Fibroblast of villous mesenchyme (primary cell): ENCODE measurements around the gene DNAJB12. TPM values are rescaled to one million over a fixed set of nuclear protein-coding genes. Genes with fewer than 3 reads are reported as not detected.
A peak's percentile ranks its signal among the peaks of the same experiment; 100 is the strongest.

Experiments
- DNase-seq: peaks from one replicate; pipeline ENCODE4 v3.0.0-alpha.2; 2010; ENCODE audit warnings: low read depth
- H3K4me3 ChIP-seq: 2 replicates; pipeline ENCODE4 v1.5.1; 2011; ENCODE audit warnings: low read depth, mild to moderate bottlenecking, low read length
- CTCF ChIP-seq: IDR thresholded peaks from 2 replicates; pipeline ENCODE4 v1.5.1; 2012; ENCODE audit warnings: low read depth, mild to moderate bottlenecking, low read length; ENCODE audit not compliant: insufficient read depth
- total RNA-seq: library from RNA; depleted of rRNA; stranded (reverse); fragments of >200 nt; gene quantifications from 2 replicates; pipeline ENCODE4 v1.2.3, GENCODE V29; 2012

Gene DNAJB12
- total RNA-seq, 1 donor: 32.8 TPM

- no peak for TF ChIP-seq CTCF
- no peak for DNase-seq
- H3K4me3 ChIP-seq: no peak overlapping the region
Observed at GRCh38 chr10:72323771-72324191, 30.9 kb downstream of the DNAJB12 start.

GRCh38 chr10:72323108-72323749 is 31.5 kb downstream of the DNAJB12 start:
- DNase-seq: no peak
- no peak for TF ChIP-seq CTCF
- no peak overlapping the region for H3K4me3 ChIP-seq

GRCh38 chr10:72322280-72323058 is 32.2 kb downstream of the DNAJB12 start:
- H3K4me3 ChIP-seq: no peak overlapping the region
- TF ChIP-seq CTCF: no peak
- DNase-seq: peak; percentile 54

- no peak for TF ChIP-seq CTCF
- H3K4me3 ChIP-seq: no peak overlapping the region
Observed at GRCh38 chr10:72322030-72322279, 32.8 kb downstream of the DNAJB12 start.

GRCh38 chr10:72321248-72322029 is 33.3 kb downstream of the DNAJB12 start:
- DNase-seq: no peak
- peak overlapping the region; percentile 29 for H3K4me3 ChIP-seq
- TF ChIP-seq CTCF: no peak

More at GRCh38 chr10:72322030-72322279, 32.8 kb downstream of the DNAJB12 start:
- no peak for DNase-seq

GRCh38 chr10:72320676-72321247 is 34.0 kb downstream of the DNAJB12 start:
- H3K4me3 ChIP-seq: peak overlapping the region; percentile 29
- peak; percentile 100 for DNase-seq
- TF ChIP-seq CTCF: no peak
